COLO829 (cell line): ENCODE results near the gene RPUSD1.
A peak's percentile ranks its signal among the peaks of the same experiment; 100 is the strongest.

Experiments used
- DNase-seq: peaks from one replicate; pipeline ENCODE4 v3.0.0; 2012; ENCODE audit warnings: low spot score

Gene RPUSD1

DNA sequence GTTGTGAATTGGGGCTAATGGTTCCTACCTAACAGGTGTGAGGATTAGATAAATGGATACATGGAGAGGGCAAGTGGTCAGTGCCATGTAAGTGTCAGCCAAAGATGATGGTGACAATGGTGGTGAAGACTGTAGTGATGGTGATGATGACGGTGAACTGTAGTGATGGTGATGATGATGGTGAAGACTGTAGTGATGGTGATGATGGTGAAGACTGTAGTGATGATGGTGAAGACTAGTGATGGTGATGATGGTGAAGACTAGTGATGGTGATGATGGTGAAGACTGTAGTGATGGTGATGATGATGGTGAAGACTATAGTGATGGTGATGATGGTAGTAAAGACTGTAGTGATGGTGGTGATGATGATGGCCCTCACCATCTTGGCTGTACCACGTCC, 30.4 kb upstream of the RPUSD1 start:
- DNase-seq = no peak

DNA sequence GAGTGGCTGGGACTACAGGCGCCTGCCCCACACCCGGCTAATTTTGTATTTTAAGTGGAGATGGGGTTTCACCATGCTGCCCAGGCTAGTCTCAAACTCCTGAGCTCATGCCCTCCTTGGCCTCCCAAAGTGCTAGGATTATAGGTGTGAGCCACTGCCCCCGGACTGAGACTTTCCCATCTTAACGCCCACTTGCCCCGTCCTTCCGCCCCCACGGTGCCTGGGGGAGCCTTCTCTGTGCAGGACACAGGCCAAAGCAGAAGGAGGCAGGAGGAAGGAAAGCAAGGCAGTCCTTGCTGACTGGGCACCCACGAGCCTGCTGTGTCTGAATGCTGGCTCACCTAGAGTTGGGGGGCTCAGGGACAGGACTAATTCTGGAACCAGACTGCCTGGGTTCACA, 30.0 kb upstream of the RPUSD1 start:
- DNase-seq = no peak

GRCh38 chr16:817001-817906, 29.1 kb upstream of the RPUSD1 start:
- DNase-seq = no peak

- DNase-seq = no peak
Measured at GRCh38 chr16:815861-816260, 27.7 kb upstream of the RPUSD1 start.

- no peak for DNase-seq
Measured at GRCh38 chr16:814974-815373, 26.8 kb upstream of the RPUSD1 start.

GRCh38 chr16:813916-814412, 25.8 kb upstream of the RPUSD1 start:
- DNase-seq = no peak

- peak; percentile 36 for DNase-seq
Measured at GRCh38 chr16:813204-813915, 25.2 kb upstream of the RPUSD1 start.

DNA sequence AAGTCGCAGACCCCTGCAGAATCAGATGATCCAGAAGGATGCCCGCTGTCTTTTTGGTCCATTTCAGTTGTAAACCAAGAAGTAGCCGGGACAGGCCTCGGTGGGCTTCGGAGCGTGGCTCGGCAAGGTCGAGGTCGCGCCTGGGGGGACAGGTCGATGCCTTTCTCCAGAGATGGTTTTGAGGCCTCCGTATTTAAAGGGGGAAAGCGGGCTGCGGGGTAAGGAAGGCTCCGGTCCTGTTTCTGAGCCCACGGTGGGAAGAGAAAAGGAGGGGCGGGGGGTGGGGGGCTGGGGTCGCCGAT, 19.9 kb upstream of the RPUSD1 start:
- DNase-seq = no peak

- DNase-seq = peak; percentile 95
Measured at GRCh38 chr16:807347-808084, 19.3 kb upstream of the RPUSD1 start.

DNA sequence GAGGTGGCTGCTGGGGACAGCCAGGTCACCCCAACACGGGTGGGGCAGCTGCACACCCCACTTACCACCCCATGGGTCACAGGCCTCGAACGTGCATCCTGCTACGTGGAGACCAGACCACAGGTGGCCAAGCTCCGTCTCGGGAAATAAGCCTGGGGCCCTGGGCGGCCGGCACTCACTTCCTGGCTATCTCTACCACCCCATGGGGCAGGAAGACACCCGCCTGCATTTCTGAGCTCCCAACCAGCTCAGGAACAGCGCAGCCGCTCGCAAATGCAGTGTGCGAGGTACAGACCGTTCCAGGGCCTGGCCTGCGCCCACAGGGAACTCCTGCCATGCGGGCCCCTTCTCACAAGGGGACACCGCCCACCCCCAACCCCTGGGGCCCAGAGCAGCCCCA, 17.3 kb upstream of the RPUSD1 start:
- no peak for DNase-seq

DNA sequence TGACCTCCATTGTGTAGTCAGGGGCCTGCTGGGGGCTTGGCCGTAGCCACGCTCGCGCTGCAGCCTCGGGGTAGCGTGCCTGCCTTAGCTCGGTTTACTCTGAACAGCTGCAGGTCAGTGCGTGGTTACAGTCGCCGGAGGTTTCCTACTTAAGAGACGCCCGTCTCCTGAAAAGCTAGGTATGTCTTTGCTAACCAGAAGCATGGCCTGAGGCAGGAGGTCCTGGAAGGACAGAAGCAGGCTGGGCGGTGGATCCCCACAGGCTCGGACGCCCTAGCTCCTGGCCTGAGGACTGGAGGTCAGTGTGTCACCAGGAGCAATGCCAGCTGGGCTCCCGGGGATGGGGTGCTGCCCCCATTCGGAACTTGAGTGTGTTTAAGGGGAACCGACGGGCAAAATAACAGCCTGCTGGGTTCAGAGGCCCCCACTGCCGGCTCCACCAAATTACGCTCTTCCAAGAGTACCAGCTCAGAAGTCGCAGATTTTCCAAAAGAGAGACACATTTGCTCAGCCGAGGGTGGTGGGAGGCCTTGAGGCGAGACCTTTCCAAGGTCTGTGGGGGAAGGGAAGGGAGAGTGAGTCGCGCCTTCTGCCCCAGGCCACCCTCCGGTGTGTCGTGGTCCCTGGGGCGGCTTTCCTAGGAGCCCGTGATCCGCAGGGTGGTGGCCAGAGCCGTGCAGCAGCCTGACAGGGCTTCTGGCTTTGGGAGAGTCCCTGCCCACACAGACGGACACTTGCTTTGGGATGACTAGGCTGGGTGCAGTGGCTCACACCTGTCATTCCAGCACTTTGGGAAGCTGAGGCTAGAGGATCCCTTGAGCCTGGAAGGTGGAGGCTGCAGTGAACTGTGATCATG, 16.2 kb upstream of the RPUSD1 start:
- no peak for DNase-seq

GRCh38 chr16:803754-804080, 15.5 kb upstream of the RPUSD1 start:
- no peak for DNase-seq

GRCh38 chr16:802914-803753, 15.0 kb upstream of the RPUSD1 start:
- DNase-seq = no peak

- DNase-seq = no peak
Measured at GRCh38 chr16:802461-802860, 14.3 kb upstream of the RPUSD1 start.

DNA sequence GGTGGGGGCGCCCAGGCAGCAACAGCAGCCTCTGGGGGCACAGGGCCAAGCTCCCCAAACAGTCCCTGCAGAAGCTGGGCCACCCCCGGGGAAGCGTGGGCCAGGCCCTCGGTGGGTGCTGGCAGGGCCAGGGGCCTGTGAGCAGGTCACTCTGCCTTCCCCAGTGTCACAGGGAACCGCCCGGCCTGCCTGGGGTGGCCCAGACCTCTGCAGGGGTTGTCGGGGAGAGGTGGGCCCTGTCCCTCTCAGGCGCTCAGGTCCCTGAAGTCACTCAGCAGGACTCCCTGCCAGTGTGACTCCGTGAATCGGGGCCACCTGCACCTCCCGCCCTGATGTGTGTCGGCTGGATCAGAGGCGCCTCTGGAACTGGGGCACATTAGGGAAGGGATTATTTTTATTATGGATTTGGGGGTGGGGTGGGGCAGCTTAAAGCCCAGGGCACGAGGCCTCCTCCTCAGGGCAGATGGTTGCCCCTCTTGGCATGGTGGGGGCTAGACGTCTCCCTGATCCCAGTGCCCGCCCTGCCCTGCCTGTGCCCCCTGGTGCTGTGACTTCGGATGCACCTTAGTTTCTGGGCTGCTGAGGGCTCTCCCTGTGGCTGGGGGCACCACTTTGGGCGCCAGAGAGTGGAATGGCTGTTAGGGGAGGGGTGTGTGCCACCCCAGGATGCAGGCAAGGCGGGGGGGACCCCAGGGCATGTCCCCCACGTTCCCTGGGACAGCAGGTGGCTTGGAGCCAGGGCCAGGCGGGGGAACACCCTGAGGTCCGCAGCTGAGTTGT, 13.6 kb upstream of the RPUSD1 start:
- DNase-seq = no peak

DNA sequence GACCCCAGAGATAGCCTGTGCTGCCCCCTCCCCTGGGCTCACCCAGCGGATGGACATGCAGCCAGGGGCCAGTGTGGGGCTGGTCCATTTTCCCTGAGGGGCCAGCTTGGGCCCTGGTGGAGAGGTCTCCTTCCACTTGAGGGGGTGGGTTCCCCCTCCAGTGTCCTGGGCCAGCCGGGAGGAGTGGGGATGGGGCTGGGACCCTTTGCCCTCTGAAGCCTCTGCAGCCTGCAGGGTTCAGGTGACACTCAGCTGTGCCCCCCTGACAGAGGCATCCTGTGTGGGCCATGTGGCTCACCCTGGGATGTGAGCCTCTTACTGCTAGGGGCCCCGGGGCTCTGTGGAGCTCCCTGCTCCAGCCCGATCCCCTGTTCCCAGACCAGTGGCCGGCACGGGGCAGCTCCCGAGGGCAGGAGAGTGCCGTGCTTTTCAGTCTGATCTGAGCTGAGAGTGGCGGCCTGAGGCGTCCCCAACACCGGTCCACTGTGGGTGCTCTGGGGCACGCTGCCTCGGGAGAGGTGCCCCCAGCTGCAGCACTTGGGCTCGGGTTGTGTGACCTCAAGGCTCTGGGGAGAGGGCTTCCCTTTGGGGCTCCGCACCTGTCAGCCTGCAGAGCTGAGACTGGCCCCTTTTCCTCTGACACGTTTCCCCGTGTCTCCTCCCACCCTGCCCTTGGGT, 12.8 kb upstream of the RPUSD1 start:
- no peak for DNase-seq

GRCh38 chr16:799948-800833, 12.0 kb upstream of the RPUSD1 start, which contains the start of gene GNG13:
Gene GNG13 (minus strand): TSS chr16:800734. CDS start chr16:799077, 1,657 bp downstream.
- no peak for DNase-seq
